OCI-LY7 (cell line): ENCODE results near the gene MED1. TPM values are rescaled to one million over a fixed set of nuclear protein-coding genes. Genes with fewer than 3 reads are reported as not detected.

Source experiments
- BruUV-seq: library from RNA; stranded (reverse); fragments of 400-500 nt; replicated peaks from 2 replicates; lab custom pipeline; 2021; lab: Mats Ljungman, UMichigan
- CTCF ChIA-PET: fragments of 300-600 bp; sonication (Branson Sonifier 250); formaldehyde crosslinking; loops from one replicate; lab custom pipeline; 2022; ENCODE audit warnings: antibody characterized with exemption; ENCODE audit not compliant: unreplicated experiment; lab: Charles Lee
- POLR2A ChIA-PET: fragments of 300-600 bp; sonication (Branson Sonifier 250); formaldehyde crosslinking; loops from one replicate; lab custom pipeline; 2022; ENCODE audit warnings: antibody characterized with exemption; lab: Charles Lee
- DNase-seq: peaks from one replicate; pipeline ENCODE4 v3.0.0-alpha.2; 2015; ENCODE audit warnings: low spot score
- H2AFZ ChIP-seq: fragments of 200-600 bp; sonication (generic), shearing (Covaris generic); 2 replicates; pipeline ENCODE4 v1.6.1; 2014; ENCODE audit warnings: mild to moderate bottlenecking, antibody characterized with exemption, low read length, moderate library complexity
- H3K27ac ChIP-seq: fragments of 200-600 bp; sonication (generic); 2 replicates; pipeline ENCODE4 v1.5.1; 2014; ENCODE audit warnings: mixed run types, low read depth, mild to moderate bottlenecking, moderate library complexity, low read length, inconsistent platforms; ENCODE audit not compliant: poor library complexity, severe bottlenecking
- H3K36me3 ChIP-seq: fragments of 200-600 bp; sonication (generic); 2 replicates; pipeline ENCODE4 v1.6.1; 2014; ENCODE audit warnings: mild to moderate bottlenecking, antibody characterized with exemption, low read length, moderate library complexity, mixed read lengths; ENCODE audit not compliant: insufficient read depth
- H3K4me1 ChIP-seq: fragments of 200-600 bp; sonication (generic); 2 replicates; pipeline ENCODE4 v1.5.1; 2014; ENCODE audit warnings: mild to moderate bottlenecking, low read length; ENCODE audit not compliant: insufficient read depth, poor library complexity, severe bottlenecking
- H3K4me2 ChIP-seq: fragments of 200-600 bp; sonication (generic); 2 replicates; pipeline ENCODE4 v1.6.1; 2014; ENCODE audit warnings: mild to moderate bottlenecking, low read length
- H3K4me3 ChIP-seq: fragments of 200-600 bp; sonication (generic); 2 replicates; pipeline ENCODE4 v1.5.1; 2014; ENCODE audit warnings: mild to moderate bottlenecking, low read depth, low read length; ENCODE audit not compliant: poor library complexity, severe bottlenecking
- H3K79me2 ChIP-seq: fragments of 200-600 bp; sonication (generic); 2 replicates; pipeline ENCODE4 v1.6.1; 2016; ENCODE audit warnings: low read depth, mild to moderate bottlenecking, low read length, moderate library complexity, mixed read lengths; ENCODE audit not compliant: insufficient read depth
- H3K9me2 ChIP-seq: fragments of 200-600 bp; sonication (generic); 2 replicates; pipeline ENCODE4 v1.6.1; 2016; ENCODE audit warnings: mild to moderate bottlenecking, low read length, mixed read lengths; ENCODE audit not compliant: insufficient read depth
- H3K9me3 ChIP-seq: fragments of 200-600 bp; sonication (generic); 2 replicates; pipeline ENCODE4 v1.6.1; 2014; ENCODE audit warnings: mild to moderate bottlenecking, mixed run types, low read length, mixed read lengths
- H4K20me1 ChIP-seq: fragments of 200-600 bp; sonication (generic); 2 replicates; pipeline ENCODE4 v1.6.1; 2014; ENCODE audit warnings: mild to moderate bottlenecking, antibody characterized with exemption, low read length, moderate library complexity, mixed read lengths; ENCODE audit not compliant: insufficient read depth
- EZH2phosphoT487 ChIP-seq: fragments of 200-600 bp; sonication (generic); IDR thresholded peaks from 2 replicates; pipeline ENCODE4 v1.6.1; 2018; ENCODE audit warnings: low read depth, borderline replicate concordance, mild to moderate bottlenecking, mixed run types, antibody characterized with exemption, low read length, moderate library complexity, mixed read lengths
- intact Hi-C: fragments of 100-400 bp; cut with micrococcal nuclease; formaldehyde crosslinking; loops from one replicate; pipeline ENCODE4 v1.10.0; 2022; ENCODE audit not compliant: unreplicated experiment
- total RNA-seq, 2 experiments: library from RNA; depleted of rRNA in 1 of 2; stranded (reverse); fragments of >200 nt in 1 of 2; shearing (Covaris generic) in 1 of 2; gene quantifications; 2 replicates each; pipeline ENCODE4 v1.2.3, GENCODE V29; 2014 to 2022
- TF ChIP-seq, protein P1 (sequence below): fragments of 200-600 bp; sonication (generic); conservative IDR thresholded peaks from 2 replicates; pipeline ENCODE4 v1.5.1; 2014; ENCODE audit warnings: mild to moderate bottlenecking, antibody characterized with exemption, low read length, moderate library complexity, mixed read lengths

The MED1 gene
- total RNA-seq, 2 experiments from 2014 or later, result 32.2 to 73.4 TPM

DNA sequence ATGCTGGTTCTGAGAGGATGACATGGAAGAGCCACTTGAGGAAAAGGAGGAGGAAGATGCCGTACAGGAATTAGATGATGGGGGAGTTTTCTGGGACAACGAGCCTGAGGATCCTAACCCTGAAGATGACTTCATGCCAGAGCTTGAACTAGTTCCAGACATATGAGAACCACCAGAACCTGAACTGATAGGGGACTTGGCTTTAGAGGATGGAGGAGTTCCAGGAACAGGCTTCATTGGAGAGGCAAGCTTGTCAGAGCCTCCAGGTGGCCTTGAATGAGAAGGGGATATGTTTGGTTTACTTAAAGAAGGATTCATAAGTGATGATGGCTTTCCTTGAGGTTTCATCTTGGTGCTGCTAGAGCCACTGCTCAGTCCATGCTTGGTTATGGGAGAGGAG lies 42.7 kb downstream of the MED1 start:
- no TSS peak for BruUV-seq
- POLR2A ChIA-PET, result no interaction called here
- H3K4me1 ChIP-seq, result no peaks in the 10 kb centered on the region
- DNase-seq, result no peak
- H3K9me2 ChIP-seq, result no peaks in the 10 kb centered on the region
- H3K4me2 ChIP-seq, result no peak overlapping the region
- no peak overlapping the region for H3K4me3 ChIP-seq
- no peak overlapping the region for H3K27ac ChIP-seq
- H2AFZ ChIP-seq, result no peak overlapping the region
- TF ChIP-seq EZH2phosphoT487, result no peak
- TF ChIP-seq, protein P1, sequence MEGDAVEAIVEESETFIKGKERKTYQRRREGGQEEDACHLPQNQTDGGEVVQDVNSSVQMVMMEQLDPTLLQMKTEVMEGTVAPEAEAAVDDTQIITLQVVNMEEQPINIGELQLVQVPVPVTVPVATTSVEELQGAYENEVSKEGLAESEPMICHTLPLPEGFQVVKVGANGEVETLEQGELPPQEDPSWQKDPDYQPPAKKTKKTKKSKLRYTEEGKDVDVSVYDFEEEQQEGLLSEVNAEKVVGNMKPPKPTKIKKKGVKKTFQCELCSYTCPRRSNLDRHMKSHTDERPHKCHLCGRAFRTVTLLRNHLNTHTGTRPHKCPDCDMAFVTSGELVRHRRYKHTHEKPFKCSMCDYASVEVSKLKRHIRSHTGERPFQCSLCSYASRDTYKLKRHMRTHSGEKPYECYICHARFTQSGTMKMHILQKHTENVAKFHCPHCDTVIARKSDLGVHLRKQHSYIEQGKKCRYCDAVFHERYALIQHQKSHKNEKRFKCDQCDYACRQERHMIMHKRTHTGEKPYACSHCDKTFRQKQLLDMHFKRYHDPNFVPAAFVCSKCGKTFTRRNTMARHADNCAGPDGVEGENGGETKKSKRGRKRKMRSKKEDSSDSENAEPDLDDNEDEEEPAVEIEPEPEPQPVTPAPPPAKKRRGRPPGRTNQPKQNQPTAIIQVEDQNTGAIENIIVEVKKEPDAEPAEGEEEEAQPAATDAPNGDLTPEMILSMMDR, result no peak
- H4K20me1 ChIP-seq, result no peaks in the 10 kb centered on the region
- no peaks in the 10 kb centered on the region for H3K9me3 ChIP-seq
- intact Hi-C loops, result loop anchor here (10.0 kb wide), 1 partner anchor 116 kb away; no protein-coding TSS in a partner anchor
- peaks cover 78% of the 10 kb centered on the region for H3K36me3 ChIP-seq
- CTCF ChIA-PET, result no interaction called here
- H3K79me2 ChIP-seq, result no peaks in the 10 kb centered on the region

DNA sequence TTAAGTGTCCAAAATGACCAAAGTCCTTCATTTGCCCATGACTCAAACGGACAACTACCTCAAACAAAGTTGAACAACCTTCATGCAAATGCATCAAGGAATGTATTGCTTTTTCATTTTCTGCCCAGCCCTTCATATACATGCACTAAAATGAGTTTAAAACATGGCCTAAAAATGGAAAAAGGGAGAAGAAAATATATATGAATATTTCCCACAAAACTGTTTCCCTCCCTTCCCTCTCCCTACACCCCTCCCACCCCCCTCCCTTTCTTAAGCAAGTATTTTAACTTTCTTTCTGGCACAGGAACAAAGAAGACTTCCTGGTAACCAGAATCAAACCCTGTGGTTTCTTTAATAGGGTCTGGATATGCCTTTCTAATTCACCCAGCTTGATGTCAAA lies 44.1 kb downstream of the MED1 start:
- BruUV-seq, result no TSS peak
- Histone ChIP-seq H3K79me2 (no peaks in the 10 kb centered on the region), H3K9me2 (no peaks in the 10 kb centered on the region), H4K20me1 (no peaks in the 10 kb centered on the region), H3K9me3 (no peaks in the 10 kb centered on the region), H3K27ac (no peak overlapping the region), H3K4me3 (no peak overlapping the region), H2AFZ (no peak overlapping the region), H3K4me2 (no peak overlapping the region), H3K36me3 (peaks cover 68% of the 10 kb centered on the region), H3K4me1 (peaks cover 5% of the 10 kb centered on the region)
- intact Hi-C loops, result loop anchor here (10.0 kb wide), 1 partner anchor 118 kb away; no protein-coding TSS in a partner anchor
- DNase-seq, result no peak
- POLR2A ChIA-PET, result no interaction called here
- CTCF ChIA-PET, result no interaction called here
- TF ChIP-seq EZH2phosphoT487, result no peak
- TF ChIP-seq, protein P1, result no peak

DNA sequence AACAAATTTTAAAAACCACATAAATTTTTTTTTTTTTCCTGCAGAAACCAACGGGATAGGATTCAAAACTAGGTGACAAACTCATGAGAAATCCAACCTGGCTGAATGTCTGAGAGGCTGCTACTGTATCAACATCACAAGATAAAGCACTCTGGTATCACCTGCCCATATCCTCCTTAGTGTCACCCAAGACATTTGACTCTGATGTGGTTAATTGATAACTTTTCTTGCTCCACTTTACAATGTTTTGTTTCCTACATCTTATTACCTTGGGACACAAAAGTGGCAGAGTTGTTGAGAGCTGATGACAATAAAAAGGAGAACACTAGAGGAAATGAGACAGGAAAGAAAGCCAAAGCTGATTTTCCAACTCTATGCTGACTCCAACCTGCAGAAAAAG lies 45.6 kb downstream of the MED1 start:
- H2AFZ ChIP-seq, result no peak overlapping the region
- H3K4me1 ChIP-seq, result peaks cover 9% of the 10 kb centered on the region
- no peak overlapping the region for H3K4me3 ChIP-seq
- H3K9me3 ChIP-seq, result no peaks in the 10 kb centered on the region
- no TSS peak for BruUV-seq
- TF ChIP-seq, protein P1, result no peak
- no peak for TF ChIP-seq EZH2phosphoT487
- no peaks in the 10 kb centered on the region for H4K20me1 ChIP-seq
- H3K4me2 ChIP-seq, result no peak overlapping the region
- intact Hi-C loops, result loop anchor here (10.0 kb wide), 1 partner anchor 119 kb away; no protein-coding TSS in a partner anchor
- POLR2A ChIA-PET, result interaction anchor here (0.7 kb wide), 1 partner anchor 35 kb away, joined by 3 read pairs; no protein-coding TSS in a partner anchor
- no peak overlapping the region for H3K27ac ChIP-seq
- CTCF ChIA-PET, result no interaction called here
- DNase-seq, result no peak
- H3K79me2 ChIP-seq, result no peaks in the 10 kb centered on the region
- H3K9me2 ChIP-seq, result no peaks in the 10 kb centered on the region
- peaks cover 53% of the 10 kb centered on the region for H3K36me3 ChIP-seq
